ENCODE data around the gene CYTH4. TPM values are rescaled to one million over a fixed set of nuclear protein-coding genes. Genes with fewer than 3 reads are reported as not detected.

CYTH4 gene
- polyA plus RNA-seq, 1 experiment: 0.33 TPM

DNA sequence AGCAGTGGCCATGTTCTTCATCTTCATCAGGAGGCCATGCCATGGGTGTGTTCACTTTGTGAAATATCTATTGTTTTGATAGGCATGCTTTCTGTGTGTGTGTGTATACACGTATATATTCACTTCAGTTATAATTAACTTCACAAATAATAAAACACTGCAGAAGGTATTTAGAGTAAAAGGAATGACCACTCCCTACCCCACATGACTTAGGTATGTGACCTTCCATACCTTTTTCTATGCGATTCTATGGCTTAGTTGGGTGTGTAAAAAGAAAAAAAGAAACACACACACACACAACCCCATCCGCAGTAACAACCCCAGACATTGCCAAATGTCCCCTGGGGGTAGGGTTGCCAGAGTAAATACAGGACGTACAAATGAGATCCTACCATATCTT lies 72.0 kb downstream of the CYTH4 start:
- no peak for DNase-seq (ENCODE audit: low read depth, low spot score)
- Histone ChIP-seq H3K27me3 (ENCODE audit: control insufficient read depth, insufficient read depth, low read length) (peaks cover 38% of the 10 kb centered on the region), H3K9me3 (ENCODE audit: control insufficient read depth, insufficient read depth, low read length) (peaks cover 3% of the 10 kb centered on the region), H3K4me3 (ENCODE audit: low read depth, low read length) (no peak overlapping the region), H3K27ac (ENCODE audit: low read depth, low read length) (no peak overlapping the region)
- CTCF ChIA-PET: no interaction called here
- POLR2A ChIA-PET: no interaction called here
- TF ChIP-seq, protein P1, sequence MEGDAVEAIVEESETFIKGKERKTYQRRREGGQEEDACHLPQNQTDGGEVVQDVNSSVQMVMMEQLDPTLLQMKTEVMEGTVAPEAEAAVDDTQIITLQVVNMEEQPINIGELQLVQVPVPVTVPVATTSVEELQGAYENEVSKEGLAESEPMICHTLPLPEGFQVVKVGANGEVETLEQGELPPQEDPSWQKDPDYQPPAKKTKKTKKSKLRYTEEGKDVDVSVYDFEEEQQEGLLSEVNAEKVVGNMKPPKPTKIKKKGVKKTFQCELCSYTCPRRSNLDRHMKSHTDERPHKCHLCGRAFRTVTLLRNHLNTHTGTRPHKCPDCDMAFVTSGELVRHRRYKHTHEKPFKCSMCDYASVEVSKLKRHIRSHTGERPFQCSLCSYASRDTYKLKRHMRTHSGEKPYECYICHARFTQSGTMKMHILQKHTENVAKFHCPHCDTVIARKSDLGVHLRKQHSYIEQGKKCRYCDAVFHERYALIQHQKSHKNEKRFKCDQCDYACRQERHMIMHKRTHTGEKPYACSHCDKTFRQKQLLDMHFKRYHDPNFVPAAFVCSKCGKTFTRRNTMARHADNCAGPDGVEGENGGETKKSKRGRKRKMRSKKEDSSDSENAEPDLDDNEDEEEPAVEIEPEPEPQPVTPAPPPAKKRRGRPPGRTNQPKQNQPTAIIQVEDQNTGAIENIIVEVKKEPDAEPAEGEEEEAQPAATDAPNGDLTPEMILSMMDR (IDR thresholded peaks at IDR 0.05; ENCODE audit: low read depth, low read length): no peak

- TF ChIP-seq, protein P1 (IDR thresholded peaks at IDR 0.05; ENCODE audit: low read depth, low read length): no peak
- POLR2A ChIA-PET: interaction anchor here (0.5 kb wide), 1 partner anchor 78 kb away, joined by 4 read pairs; no protein-coding TSS in a partner anchor
- peaks cover 3% of the 10 kb centered on the region for H3K9me3 ChIP-seq (ENCODE audit: control insufficient read depth, insufficient read depth, low read length)
- H3K27me3 ChIP-seq (ENCODE audit: control insufficient read depth, insufficient read depth, low read length): peaks cover 38% of the 10 kb centered on the region
- H3K4me3 ChIP-seq (ENCODE audit: low read depth, low read length): no peak overlapping the region
- no peak for DNase-seq (ENCODE audit: low read depth, low spot score)
- CTCF ChIA-PET: no interaction called here
- no peak overlapping the region for H3K27ac ChIP-seq (ENCODE audit: low read depth, low read length)
Measured at GRCh38 chr22:37354670-37355069, 72.4 kb downstream of the CYTH4 start.

- CTCF ChIA-PET: no interaction called here
- TF ChIP-seq, protein P1 (IDR thresholded peaks at IDR 0.05; ENCODE audit: low read depth, low read length): no peak
Measured at GRCh38 chr22:37355174-37355573, 72.9 kb downstream of the CYTH4 start.

DNA sequence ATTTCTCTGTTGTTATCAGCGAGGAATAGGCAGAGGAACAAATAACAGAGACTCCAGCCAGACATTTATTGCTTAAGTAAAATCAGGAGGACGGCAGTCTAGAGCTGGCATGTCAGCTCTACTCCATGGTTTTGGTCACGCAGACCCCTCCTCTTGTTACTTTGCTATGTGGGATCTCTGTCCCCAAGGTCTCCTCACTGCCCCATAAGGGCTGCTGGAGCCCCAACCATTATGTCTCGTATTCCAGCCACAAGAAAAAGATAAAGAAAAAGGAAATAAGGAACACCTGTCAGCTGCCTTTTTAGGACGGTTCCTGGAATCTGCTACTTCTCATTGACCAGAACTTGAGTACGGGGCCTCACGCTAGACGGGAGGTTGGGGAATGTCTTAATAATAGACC lies 74.6 kb downstream of the CYTH4 start:
- POLR2A ChIA-PET: no interaction called here
- H3K9me3 ChIP-seq (ENCODE audit: control insufficient read depth, insufficient read depth, low read length): peaks cover 3% of the 10 kb centered on the region
- DNase-seq (ENCODE audit: low read depth, low spot score): no peak
- CTCF ChIA-PET: no interaction called here
- H3K4me3 ChIP-seq (ENCODE audit: low read depth, low read length): no peak overlapping the region
- TF ChIP-seq, protein P1 (IDR thresholded peaks at IDR 0.05; ENCODE audit: low read depth, low read length): no peak
- no peak overlapping the region for H3K27ac ChIP-seq (ENCODE audit: low read depth, low read length)
- H3K27me3 ChIP-seq (ENCODE audit: control insufficient read depth, insufficient read depth, low read length): peaks cover 32% of the 10 kb centered on the region

More at GRCh38 chr22:37355174-37355573, 72.9 kb downstream of the CYTH4 start:
- Histone ChIP-seq H3K27me3 (ENCODE audit: control insufficient read depth, insufficient read depth, low read length) (peaks cover 38% of the 10 kb centered on the region), H3K9me3 (ENCODE audit: control insufficient read depth, insufficient read depth, low read length) (peaks cover 3% of the 10 kb centered on the region), H3K27ac (ENCODE audit: low read depth, low read length) (no peak overlapping the region), H3K4me3 (ENCODE audit: low read depth, low read length) (no peak overlapping the region)
- POLR2A ChIA-PET: interaction anchor here (0.5 kb wide), 1 partner anchor 77 kb away, joined by 4 read pairs; no protein-coding TSS in a partner anchor
- no peak for DNase-seq (ENCODE audit: low read depth, low spot score)

GRCh38 chr22:37357446-37358075 lies 75.3 kb downstream of the CYTH4 start:
- Histone ChIP-seq H3K27me3 (ENCODE audit: control insufficient read depth, insufficient read depth, low read length) (peaks cover 29% of the 10 kb centered on the region), H3K27ac (ENCODE audit: low read depth, low read length) (no peak overlapping the region), H3K9me3 (ENCODE audit: control insufficient read depth, insufficient read depth, low read length) (peaks cover 3% of the 10 kb centered on the region), H3K4me3 (ENCODE audit: low read depth, low read length) (no peak overlapping the region)
- TF ChIP-seq, protein P1 (IDR thresholded peaks at IDR 0.05; ENCODE audit: low read depth, low read length): no peak
- ChIA-PET CTCF (no interaction called here), POLR2A (no interaction called here)
- no peak for DNase-seq (ENCODE audit: low read depth, low spot score)

Data from AG04450 (cell line).